ENCODE data around the gene E2F4.

E2F4 gene

DNA sequence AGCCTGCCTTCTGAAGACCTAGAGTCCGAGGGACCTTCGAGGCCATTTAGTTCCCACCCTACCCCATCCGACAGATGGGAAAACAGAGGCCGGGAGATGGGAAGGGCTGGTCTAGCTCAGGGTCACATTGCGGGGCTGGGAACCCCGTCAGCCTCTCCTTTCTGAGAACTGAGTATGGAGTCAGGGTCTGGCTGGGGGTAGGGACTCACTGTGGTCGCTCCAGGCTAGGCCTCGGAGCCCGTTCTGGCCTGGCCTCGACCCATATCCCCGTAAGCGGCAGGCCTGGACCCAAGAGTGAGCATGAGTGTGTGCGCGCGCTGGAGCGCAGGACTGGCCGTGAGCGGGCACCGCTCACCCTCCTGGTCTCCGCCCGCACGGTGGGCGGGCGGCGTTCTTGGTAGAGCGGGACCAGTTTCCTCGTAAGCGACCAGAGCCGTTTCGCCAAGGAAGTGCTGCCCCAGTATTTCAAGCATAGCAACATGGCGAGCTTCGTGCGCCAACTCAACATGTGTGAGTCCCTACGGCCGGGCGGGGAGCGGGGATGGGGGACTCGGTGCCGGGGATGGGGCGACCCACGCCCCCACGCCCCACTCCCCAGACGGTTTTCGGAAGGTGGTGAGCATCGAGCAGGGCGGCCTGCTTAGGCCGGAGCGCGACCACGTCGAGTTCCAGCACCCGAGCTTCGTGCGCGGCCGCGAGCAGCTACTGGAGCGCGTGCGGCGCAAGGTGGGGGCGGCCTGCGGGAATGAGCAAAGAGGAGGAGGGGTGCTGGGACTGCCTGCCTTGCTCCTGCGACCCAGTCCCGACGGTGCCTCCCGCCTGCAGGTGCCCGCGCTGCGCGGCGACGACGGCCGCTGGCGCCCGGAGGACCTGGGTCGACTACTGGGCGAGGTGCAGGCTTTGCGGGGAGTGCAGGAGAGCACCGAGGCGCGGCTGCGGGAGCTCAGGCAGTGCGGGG is 26.6 kb upstream of the E2F4 start:
- Histone ChIP-seq H3K4me1 (ENCODE audit: control insufficient read depth in 5 of 5, insufficient read depth in 5 of 5, low read length in 5 of 5) (peaks cover 0 to 73% (median 59%) of the 10 kb centered on the region in 5 donors), H3K36me3 (ENCODE audit: control insufficient read depth in 5 of 5, insufficient read depth in 5 of 5, low read length in 5 of 5) (peaks cover 0 to 10% (median 0%) of the 10 kb centered on the region in 5 donors), H3K9ac (ENCODE audit: low read length in 5 of 5) (peak overlapping the region in 3 of 5 donors; percentile 30 to 66 (median 64)), H3K9me3 (ENCODE audit: control insufficient read depth in 5 of 5, low read length in 5 of 5) (no peaks in the 10 kb centered on the region), H3K4me3 (ENCODE audit: low read depth in 1 of 5, low read length in 5 of 5) (peak overlapping the region; percentile 44 to 66 (median 59)), H3K27me3 (ENCODE audit: control insufficient read depth in 5 of 5, insufficient read depth in 4 of 5, low read length in 5 of 5) (peaks cover 0 to 19% (median 5%) of the 10 kb centered on the region in 5 donors), H3K27ac (ENCODE audit: low read depth, low read length) (no peak overlapping the region)

- Histone ChIP-seq H3K4me1 (ENCODE audit: control insufficient read depth in 5 of 5, insufficient read depth in 5 of 5, low read length in 5 of 5) (peaks cover 0 to 71% (median 58%) of the 10 kb centered on the region in 5 donors), H3K27me3 (ENCODE audit: control insufficient read depth in 5 of 5, insufficient read depth in 4 of 5, low read length in 5 of 5) (peaks cover 0 to 19% (median 5%) of the 10 kb centered on the region in 5 donors), H3K9me3 (ENCODE audit: control insufficient read depth in 5 of 5, low read length in 5 of 5) (no peaks in the 10 kb centered on the region), H3K27ac (ENCODE audit: low read depth, low read length) (no peak overlapping the region), H3K9ac (ENCODE audit: low read length in 5 of 5) (no peak overlapping the region), H3K36me3 (ENCODE audit: control insufficient read depth in 5 of 5, insufficient read depth in 5 of 5, low read length in 5 of 5) (peaks cover 0 to 10% (median 0%) of the 10 kb centered on the region in 5 donors), H3K4me3 (ENCODE audit: low read depth in 1 of 5, low read length in 5 of 5) (no peak overlapping the region)
These were observed 25.8 kb upstream of the E2F4 start for GRCh38 chr16:67166110-67166547.

DNA sequence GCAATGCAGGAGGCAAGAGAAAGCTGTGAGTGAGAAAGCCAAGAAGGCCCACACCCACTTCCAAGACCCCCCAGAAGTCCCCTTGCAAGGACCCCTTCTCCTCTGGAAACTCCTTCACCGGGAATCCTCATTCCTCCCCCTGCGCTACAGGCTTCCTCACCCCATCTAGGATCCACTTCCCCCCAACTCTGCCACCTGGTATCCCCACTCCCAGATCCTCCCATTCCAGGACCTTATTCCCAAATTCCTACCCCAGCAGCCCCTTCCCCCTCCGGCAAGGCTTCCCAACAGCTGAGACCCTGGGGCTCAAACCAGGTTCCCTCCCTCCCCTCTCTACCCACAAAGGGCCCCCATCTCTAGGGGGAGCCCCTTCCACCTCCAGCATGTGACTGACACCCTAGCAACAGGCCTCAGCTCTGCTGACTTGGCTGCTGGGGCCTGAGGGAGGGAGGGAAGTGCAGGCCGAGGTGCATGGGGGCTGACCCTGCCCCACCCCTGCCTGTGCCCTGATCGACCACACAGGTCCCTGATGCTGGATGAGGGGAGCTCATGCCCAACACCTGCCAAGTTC is 25.3 kb upstream of the E2F4 start:
- Histone ChIP-seq H3K27ac (ENCODE audit: low read depth, low read length) (no peak overlapping the region), H3K4me1 (ENCODE audit: control insufficient read depth in 5 of 5, insufficient read depth in 5 of 5, low read length in 5 of 5) (peaks cover 0 to 71% (median 58%) of the 10 kb centered on the region in 5 donors), H3K27me3 (ENCODE audit: control insufficient read depth in 5 of 5, insufficient read depth in 4 of 5, low read length in 5 of 5) (peaks cover 0 to 16% (median 5%) of the 10 kb centered on the region in 5 donors)

GRCh38 chr16:67167588-67167987 is 24.4 kb upstream of the E2F4 start:
- peaks cover 0 to 16% (median 5%) of the 10 kb centered on the region in 5 donors for H3K27me3 ChIP-seq (ENCODE audit: control insufficient read depth in 5 of 5, insufficient read depth in 4 of 5, low read length in 5 of 5)
- peaks cover 0 to 63% (median 55%) of the 10 kb centered on the region in 5 donors for H3K4me1 ChIP-seq (ENCODE audit: control insufficient read depth in 5 of 5, insufficient read depth in 5 of 5, low read length in 5 of 5)
- H3K36me3 ChIP-seq (ENCODE audit: control insufficient read depth in 5 of 5, insufficient read depth in 5 of 5, low read length in 5 of 5), result peaks cover 0 to 10% (median 0%) of the 10 kb centered on the region in 5 donors
- no peak overlapping the region for H3K27ac ChIP-seq (ENCODE audit: low read depth, low read length)
- H3K9ac ChIP-seq (ENCODE audit: low read length in 5 of 5), result peak overlapping the region in 1 of 5 donors; percentile 25
- no peaks in the 10 kb centered on the region for H3K9me3 ChIP-seq (ENCODE audit: control insufficient read depth in 5 of 5, low read length in 5 of 5)
- H3K4me3 ChIP-seq (ENCODE audit: low read depth in 1 of 5, low read length in 5 of 5), result no peak overlapping the region

More for the DNA sequence above, 25.3 kb upstream of the E2F4 start:
- no peak overlapping the region for H3K4me3 ChIP-seq (ENCODE audit: low read depth in 1 of 5, low read length in 5 of 5)
- no peaks in the 10 kb centered on the region for H3K9me3 ChIP-seq (ENCODE audit: control insufficient read depth in 5 of 5, low read length in 5 of 5)
- H3K36me3 ChIP-seq (ENCODE audit: control insufficient read depth in 5 of 5, insufficient read depth in 5 of 5, low read length in 5 of 5), result peaks cover 0 to 10% (median 0%) of the 10 kb centered on the region in 5 donors
- peak overlapping the region in 1 of 5 donors; percentile 1 for H3K9ac ChIP-seq (ENCODE audit: low read length in 5 of 5)

DNA sequence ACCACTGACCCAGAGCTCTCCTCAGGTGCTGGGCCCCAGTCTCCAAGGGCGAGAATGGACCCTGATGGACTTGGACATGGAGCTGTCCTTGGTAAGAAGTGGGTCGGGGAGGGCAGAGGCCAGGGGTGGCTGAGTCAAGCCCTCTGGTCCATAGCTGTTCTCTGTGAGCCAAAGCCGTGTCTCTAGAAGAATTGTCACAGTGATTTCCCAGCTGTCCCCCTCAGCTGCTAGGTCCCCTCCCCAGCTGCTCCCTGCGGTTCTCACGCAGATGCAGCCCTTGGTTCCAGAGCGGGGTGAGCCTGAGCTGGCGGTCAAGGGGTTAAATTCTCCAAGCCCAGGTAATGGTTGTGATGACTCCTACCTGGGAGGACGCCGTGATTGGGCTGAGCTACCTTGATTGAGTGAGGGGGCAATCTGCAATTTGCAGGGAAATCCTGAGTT is 22.9 kb upstream of the E2F4 start:
- Histone ChIP-seq H3K27me3 (ENCODE audit: control insufficient read depth in 5 of 5, insufficient read depth in 4 of 5, low read length in 5 of 5) (peaks cover 0 to 6% (median 5%) of the 10 kb centered on the region in 5 donors), H3K36me3 (ENCODE audit: control insufficient read depth in 5 of 5, insufficient read depth in 5 of 5, low read length in 5 of 5) (peaks cover 0 to 10% (median 0%) of the 10 kb centered on the region in 5 donors), H3K4me3 (ENCODE audit: low read depth in 1 of 5, low read length in 5 of 5) (no peak overlapping the region), H3K9me3 (ENCODE audit: control insufficient read depth in 5 of 5, low read length in 5 of 5) (no peaks in the 10 kb centered on the region), H3K27ac (ENCODE audit: low read depth, low read length) (no peak overlapping the region), H3K4me1 (ENCODE audit: control insufficient read depth in 5 of 5, insufficient read depth in 5 of 5, low read length in 5 of 5) (peaks cover 2 to 61% (median 52%) of the 10 kb centered on the region in 5 donors), H3K9ac (ENCODE audit: low read length in 5 of 5) (no peak overlapping the region)

DNA sequence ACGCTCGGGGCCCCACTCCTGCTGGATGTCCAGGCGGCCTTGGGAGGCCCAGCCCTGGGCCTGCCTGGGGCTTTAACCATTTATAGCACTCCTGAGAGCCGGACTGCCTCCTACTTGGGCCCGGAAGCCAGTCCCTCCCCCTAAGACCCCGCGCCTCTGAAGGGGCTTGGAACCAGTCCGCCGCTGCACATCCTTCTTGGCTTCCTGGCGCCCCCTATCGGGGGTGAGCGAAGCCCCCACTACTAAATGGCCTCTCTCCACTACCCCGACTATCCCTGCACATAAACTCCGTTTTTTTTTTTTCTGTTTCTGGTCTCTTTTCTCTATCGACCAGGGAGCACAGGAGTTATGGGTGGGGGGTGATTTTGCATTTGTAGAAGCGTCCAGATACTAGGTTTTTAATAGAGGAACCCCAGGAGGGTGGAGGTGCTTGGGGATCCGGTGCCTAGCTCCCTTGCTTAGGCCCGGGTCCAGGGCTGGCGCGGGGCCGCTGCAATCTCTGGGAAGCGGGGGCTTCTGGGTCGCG is 22.2 kb upstream of the E2F4 start:
- peak overlapping the region in 4 of 5 donors; percentile 58 to 68 (median 62) for H3K4me3 ChIP-seq (ENCODE audit: low read depth in 1 of 5, low read length in 5 of 5)
- H3K27me3 ChIP-seq (ENCODE audit: control insufficient read depth in 5 of 5, insufficient read depth in 4 of 5, low read length in 5 of 5), result peaks cover 0 to 6% (median 5%) of the 10 kb centered on the region in 5 donors
- H3K36me3 ChIP-seq (ENCODE audit: control insufficient read depth in 5 of 5, insufficient read depth in 5 of 5, low read length in 5 of 5), result peaks cover 0 to 10% (median 0%) of the 10 kb centered on the region in 5 donors
- H3K27ac ChIP-seq (ENCODE audit: low read depth, low read length), result peak overlapping the region; percentile 84
- H3K4me1 ChIP-seq (ENCODE audit: control insufficient read depth in 5 of 5, insufficient read depth in 5 of 5, low read length in 5 of 5), result peaks cover 4 to 63% (median 54%) of the 10 kb centered on the region in 5 donors
- no peaks in the 10 kb centered on the region for H3K9me3 ChIP-seq (ENCODE audit: control insufficient read depth in 5 of 5, low read length in 5 of 5)
- peak overlapping the region in 4 of 5 donors; percentile 47 to 77 (median 65) for H3K9ac ChIP-seq (ENCODE audit: low read length in 5 of 5)

DNA sequence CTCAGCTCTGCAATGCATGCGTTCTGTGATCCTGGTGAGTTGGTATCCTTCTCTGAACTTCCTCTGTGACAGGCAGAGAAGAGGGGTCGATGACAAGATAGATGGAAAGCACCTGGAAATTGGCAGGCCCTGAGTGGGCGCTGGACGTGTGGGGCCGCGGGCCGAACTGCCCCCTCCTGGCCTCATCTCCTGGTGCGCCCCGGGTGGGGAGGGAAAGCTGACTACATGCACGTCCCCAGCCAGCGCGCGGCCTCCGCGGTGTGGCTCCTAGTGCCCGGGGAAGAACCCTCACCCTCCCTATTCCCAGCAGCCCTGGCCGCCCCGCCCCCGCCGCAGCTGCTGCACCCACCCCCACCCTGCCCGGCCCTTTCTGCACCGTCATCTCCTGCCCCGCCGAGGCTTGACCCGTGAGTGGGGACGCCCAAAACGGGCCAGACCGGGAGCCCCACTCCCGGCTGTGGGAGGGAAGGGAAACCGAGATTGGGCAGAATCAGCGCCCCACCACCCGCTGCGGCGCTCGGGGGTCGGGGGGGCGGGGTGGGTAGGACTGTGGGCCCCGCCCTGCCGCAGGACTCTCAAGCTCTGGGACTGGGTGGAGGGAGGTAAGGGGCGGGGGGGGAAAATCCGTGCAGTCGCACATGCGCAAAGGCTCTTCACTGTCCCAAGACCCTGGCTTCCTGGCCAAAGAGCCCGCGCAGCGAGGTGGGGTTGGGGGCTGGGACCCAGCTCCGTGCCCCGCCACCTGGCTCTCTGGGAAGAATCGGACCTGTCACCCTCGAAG is 21.6 kb upstream of the E2F4 start, which contains the start of gene NOL3:
NOL3 (plus strand) TSS at position 371 of the 781 bp plus-strand sequence.
- H3K27me3 ChIP-seq (ENCODE audit: control insufficient read depth in 5 of 5, insufficient read depth in 4 of 5, low read length in 5 of 5), result peaks cover 0 to 4% (median under 1%) of the 10 kb centered on the region in 5 donors
- peaks cover 0 to 14% (median 3%) of the 10 kb centered on the region in 5 donors for H3K36me3 ChIP-seq (ENCODE audit: control insufficient read depth in 5 of 5, insufficient read depth in 5 of 5, low read length in 5 of 5)
- H3K9ac ChIP-seq (ENCODE audit: low read length in 5 of 5), result peak within 1 kb of the TSS; percentile 22 to 77 (median 64)
- no peaks in the 10 kb centered on the region for H3K9me3 ChIP-seq (ENCODE audit: control insufficient read depth in 5 of 5, low read length in 5 of 5)
- H3K4me3 ChIP-seq (ENCODE audit: low read depth in 1 of 5, low read length in 5 of 5), result peak within 1 kb of the TSS; percentile 35 to 68 (median 59)
- H3K27ac ChIP-seq (ENCODE audit: low read depth, low read length), result peak within 1 kb of the TSS; percentile 87
- H3K4me1 ChIP-seq (ENCODE audit: control insufficient read depth in 5 of 5, insufficient read depth in 5 of 5, low read length in 5 of 5), result peaks cover 5 to 63% (median 53%) of the 10 kb centered on the region in 5 donors

DNA sequence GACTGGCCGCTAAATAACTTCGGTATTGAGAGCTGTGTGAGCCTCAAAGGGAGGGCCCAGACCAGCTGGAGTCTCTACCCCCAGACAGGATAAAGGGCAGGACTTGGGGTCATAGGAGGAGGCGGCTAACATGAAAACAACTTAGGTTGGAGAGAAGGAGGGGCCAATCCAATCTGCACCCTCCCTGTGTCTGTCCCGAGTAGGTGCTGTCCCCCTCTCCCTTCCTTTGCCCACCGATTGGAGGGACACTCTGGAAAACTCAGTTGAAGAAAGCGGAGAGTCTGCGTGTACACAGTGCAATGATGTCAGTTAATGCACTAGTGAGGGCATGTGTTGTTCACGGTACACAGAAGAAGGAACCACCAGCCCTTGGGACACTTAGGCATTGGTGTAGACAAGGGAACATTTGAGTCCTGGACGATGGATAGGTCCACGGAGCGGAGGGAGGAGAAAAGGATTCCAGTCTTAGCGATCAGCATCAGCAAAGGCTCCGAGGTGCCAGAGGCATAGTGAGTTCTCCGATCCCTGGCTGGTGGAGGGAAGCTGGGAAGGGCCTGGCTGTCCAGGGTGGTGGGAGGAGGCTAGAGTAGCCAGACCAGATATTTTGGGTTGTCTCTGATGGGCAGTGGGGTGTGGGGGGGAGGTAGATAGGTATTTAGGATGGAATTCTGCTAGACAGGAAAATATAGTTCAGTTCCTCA is 20.9 kb upstream of the E2F4 start:
- no peaks in the 10 kb centered on the region for H3K27me3 ChIP-seq (ENCODE audit: control insufficient read depth in 5 of 5, insufficient read depth in 4 of 5, low read length in 5 of 5)
- H3K9ac ChIP-seq (ENCODE audit: low read length in 5 of 5), result peak overlapping the region; percentile 22 to 72 (median 64)
- H3K4me3 ChIP-seq (ENCODE audit: low read depth in 1 of 5, low read length in 5 of 5), result peak overlapping the region; percentile 35 to 61 (median 46)
- H3K9me3 ChIP-seq (ENCODE audit: control insufficient read depth in 5 of 5, low read length in 5 of 5), result no peaks in the 10 kb centered on the region
- peak overlapping the region; percentile 87 for H3K27ac ChIP-seq (ENCODE audit: low read depth, low read length)
- H3K36me3 ChIP-seq (ENCODE audit: control insufficient read depth in 5 of 5, insufficient read depth in 5 of 5, low read length in 5 of 5), result peaks cover 0 to 14% (median 3%) of the 10 kb centered on the region in 5 donors
- H3K4me1 ChIP-seq (ENCODE audit: control insufficient read depth in 5 of 5, insufficient read depth in 5 of 5, low read length in 5 of 5), result peaks cover 5 to 61% (median 56%) of the 10 kb centered on the region in 5 donors
